ENCODE data around the gene ITGA8. TPM values are rescaled to one million over a fixed set of nuclear protein-coding genes. Genes with fewer than 3 reads are reported as not detected.

ITGA8 gene
- total RNA-seq, 1 donor from 2014 or later, result not detected

GRCh38 chr10:15742102-15742501 lies 22.4 kb upstream of the ITGA8 start:
- ATAC-seq (ENCODE audit: low read depth) (no peak), DNase-seq (no peak)
- no peak for TF ChIP-seq CTCF (IDR thresholded peaks at IDR 0.05)
- POLR2A ChIA-PET, result no interaction called here
- CTCF ChIA-PET, result no interaction called here
- Mint-ChIP-seq H3K27me3 (no peaks in the 10 kb centered on the region), H3K36me3 (ENCODE audit: low read depth) (no peaks in the 10 kb centered on the region), H3K9me3 (no peaks in the 10 kb centered on the region), H3K27ac (no peak overlapping the region), H3K4me1 (no peaks in the 10 kb centered on the region), H3K4me3 (no peak overlapping the region)
- intact Hi-C loops (cut with micrococcal nuclease), result no loop called here

- no peak overlapping the region for H3K27ac Mint-ChIP-seq
- TF ChIP-seq CTCF (IDR thresholded peaks at IDR 0.05), result no peak
- no peaks in the 10 kb centered on the region for H3K9me3 Mint-ChIP-seq
- no peaks in the 10 kb centered on the region for H3K36me3 Mint-ChIP-seq (ENCODE audit: low read depth)
- ChIA-PET CTCF (no interaction called here), POLR2A (no interaction called here)
- ATAC-seq (ENCODE audit: low read depth) (no peak), DNase-seq (no peak)
- H3K4me3 Mint-ChIP-seq, result no peak overlapping the region
- H3K27me3 Mint-ChIP-seq, result no peaks in the 10 kb centered on the region
- intact Hi-C loops (cut with micrococcal nuclease), result no loop called here
- no peaks in the 10 kb centered on the region for H3K4me1 Mint-ChIP-seq
Measured at GRCh38 chr10:15741581-15741980, 21.9 kb upstream of the ITGA8 start.

- intact Hi-C loops (cut with micrococcal nuclease), result no loop called here
Measured at GRCh38 chr10:15740261-15740660, 20.5 kb upstream of the ITGA8 start.

GRCh38 chr10:15739254-15739970 lies 19.7 kb upstream of the ITGA8 start:
- DNase-seq (no peak), ATAC-seq (ENCODE audit: low read depth) (no peak)
- ChIA-PET POLR2A (no interaction called here), CTCF (no interaction called here)
- no peak for TF ChIP-seq CTCF (IDR thresholded peaks at IDR 0.05)
- no peaks in the 10 kb centered on the region for H3K27me3 Mint-ChIP-seq
- no peaks in the 10 kb centered on the region for H3K9me3 Mint-ChIP-seq
- no peak overlapping the region for H3K27ac Mint-ChIP-seq
- intact Hi-C loops (cut with micrococcal nuclease), result no loop called here
- H3K36me3 Mint-ChIP-seq (ENCODE audit: low read depth), result no peaks in the 10 kb centered on the region
- no peaks in the 10 kb centered on the region for H3K4me1 Mint-ChIP-seq
- H3K4me3 Mint-ChIP-seq, result no peak overlapping the region

More at GRCh38 chr10:15740261-15740660, 20.5 kb upstream of the ITGA8 start:
- Mint-ChIP-seq H3K27me3 (no peaks in the 10 kb centered on the region), H3K9me3 (no peaks in the 10 kb centered on the region), H3K4me3 (no peak overlapping the region), H3K27ac (no peak overlapping the region), H3K4me1 (no peaks in the 10 kb centered on the region), H3K36me3 (ENCODE audit: low read depth) (no peaks in the 10 kb centered on the region)
- TF ChIP-seq CTCF (IDR thresholded peaks at IDR 0.05), result no peak
- DNase-seq, result no peak
- ChIA-PET POLR2A (no interaction called here), CTCF (no interaction called here)
- ATAC-seq (ENCODE audit: low read depth), result no peak

GRCh38 chr10:15738270-15738925 lies 18.7 kb upstream of the ITGA8 start:
- ChIA-PET CTCF (no interaction called here), POLR2A (no interaction called here)
- H3K36me3 Mint-ChIP-seq (ENCODE audit: low read depth), result no peaks in the 10 kb centered on the region
- peaks cover 2% of the 10 kb centered on the region for H3K27me3 Mint-ChIP-seq
- H3K4me1 Mint-ChIP-seq, result no peaks in the 10 kb centered on the region
- intact Hi-C loops (cut with micrococcal nuclease), result no loop called here
- H3K27ac Mint-ChIP-seq, result no peak overlapping the region
- H3K9me3 Mint-ChIP-seq, result peaks cover 3% of the 10 kb centered on the region
- no peak for ATAC-seq (ENCODE audit: low read depth)
- no peak overlapping the region for H3K4me3 Mint-ChIP-seq
- no peak for DNase-seq
- TF ChIP-seq CTCF (IDR thresholded peaks at IDR 0.05), result no peak

Data from activated B cell treated with CpG ODN at 0.5 μM for 24 hours (primary cell).